GM21737 (cell line): ENCODE measurements around the gene ZFP3.
"Not testable (repeated sequence)": the region's sequence is repeated elsewhere in the genome, so short reads cannot be mapped to it uniquely, and the experiment has no call there.

Source experiments
- ATAC-seq: cut with Tn5 transposase; IDR thresholded peaks from one replicate; pipeline ENCODE4 v1.9.1; 2021; ENCODE audit warnings: mild to moderate bottlenecking, moderate library complexity; ENCODE audit not compliant: unreplicated experiment

Gene ZFP3

DNA sequence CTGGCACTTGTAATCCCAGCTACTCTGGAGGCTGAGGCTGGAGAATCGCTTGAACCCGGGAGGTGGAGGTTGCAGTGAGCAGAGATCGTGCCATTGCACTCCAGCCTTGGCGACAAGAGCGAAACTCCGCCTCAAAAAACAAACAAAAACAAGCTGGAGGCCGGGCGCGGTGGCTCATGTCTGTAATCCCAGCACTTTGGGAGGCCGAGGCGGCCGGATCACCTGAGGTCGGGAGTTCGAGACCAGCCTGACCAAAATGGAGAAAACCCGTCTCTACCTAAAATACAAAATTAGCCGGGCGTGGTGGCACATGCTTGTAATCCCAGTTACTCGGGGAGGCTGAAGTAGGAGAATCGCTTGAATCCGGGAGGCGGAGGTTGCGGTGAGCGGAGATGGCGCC lies 992 bp upstream of the ZFP3 start:
- ATAC-seq: not testable (repeated sequence)

DNA sequence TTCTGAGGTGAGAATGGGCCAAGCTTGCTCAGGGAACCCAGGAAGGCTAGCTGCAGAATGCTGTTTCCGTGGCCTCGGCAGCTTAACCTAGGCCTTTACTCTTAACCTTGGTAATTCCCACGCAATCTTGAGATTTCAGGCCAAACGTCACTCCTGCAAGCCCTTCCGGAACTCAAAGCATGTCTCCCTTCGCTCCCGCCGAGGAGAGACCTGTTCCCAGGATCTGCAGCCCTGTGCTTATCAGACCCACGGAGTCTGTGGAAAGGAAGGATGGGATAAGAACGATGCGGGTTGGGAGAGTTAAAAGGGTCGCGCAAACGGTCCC lies 524 bp upstream of the ZFP3 start:
- ATAC-seq: no peak

DNA sequence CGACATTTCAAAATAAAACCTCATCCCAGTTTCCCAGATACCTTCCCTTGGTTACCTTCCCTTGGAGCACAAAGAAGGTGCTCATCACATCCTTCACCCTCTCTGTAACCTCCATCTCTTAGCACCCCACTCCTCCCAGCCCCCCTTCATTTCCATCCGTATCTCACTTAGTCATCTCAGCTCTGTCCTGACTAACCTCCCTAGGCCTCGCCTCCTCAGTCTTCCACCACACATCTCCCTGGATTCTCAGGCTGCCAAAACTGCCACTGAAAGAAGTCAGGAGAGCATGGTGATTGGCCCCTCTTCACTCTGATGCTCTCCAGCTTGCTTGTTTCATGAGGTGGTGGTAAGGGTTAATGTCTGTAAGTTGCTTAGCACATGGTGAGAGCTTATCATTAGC lies 2.3 kb downstream of the ZFP3 start:
- no peak for ATAC-seq

DNA sequence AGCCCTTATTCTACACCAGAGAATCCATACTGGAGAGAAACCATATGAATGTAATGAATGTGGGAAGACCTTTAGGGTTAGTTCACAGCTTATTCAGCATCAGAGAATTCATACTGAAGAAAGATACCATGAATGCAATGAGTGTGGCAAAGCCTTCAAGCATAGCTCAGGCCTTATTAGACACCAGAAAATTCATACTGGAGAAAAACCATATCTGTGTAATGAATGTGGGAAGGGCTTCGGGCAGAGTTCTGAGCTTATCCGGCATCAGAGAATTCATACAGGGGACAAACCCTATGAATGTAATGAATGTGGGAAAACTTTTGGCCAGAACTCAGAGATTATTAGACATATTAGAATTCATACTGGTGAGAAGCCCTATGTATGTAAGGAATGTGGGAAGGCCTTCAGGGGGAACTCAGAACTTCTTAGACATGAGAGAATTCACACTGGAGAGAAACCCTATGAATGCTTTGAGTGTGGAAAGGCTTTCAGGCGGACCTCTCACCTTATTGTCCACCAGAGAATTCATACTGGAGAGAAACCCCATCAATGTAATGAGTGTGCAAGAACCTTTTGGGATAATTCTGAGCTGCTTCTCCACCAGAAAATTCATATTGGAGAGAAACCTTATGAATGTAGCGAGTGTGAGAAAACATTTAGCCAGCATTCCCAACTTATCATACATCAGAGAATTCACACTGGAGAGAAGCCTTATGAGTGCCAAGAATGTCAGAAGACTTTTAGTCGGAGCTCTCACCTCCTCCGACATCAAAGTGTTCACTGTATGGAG lies 14.1 kb downstream of the ZFP3 start:
- ATAC-seq: no peak

DNA sequence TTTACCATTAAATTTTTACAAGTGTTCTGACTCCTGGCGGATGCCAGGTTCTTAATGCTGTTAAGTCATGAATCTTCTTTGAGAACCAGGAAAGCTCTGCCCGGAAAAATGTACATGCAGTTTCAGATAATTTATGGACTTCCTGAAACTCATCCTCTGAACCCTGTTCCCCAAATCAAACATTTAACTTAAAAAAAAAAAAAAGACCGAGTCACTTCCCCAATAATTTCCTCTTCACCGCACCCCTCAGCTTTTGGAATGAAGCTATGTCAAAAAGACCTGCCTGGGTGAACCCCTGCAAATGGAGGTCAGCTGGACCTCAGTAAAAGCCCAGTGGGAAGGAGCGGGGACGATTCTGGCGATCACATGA lies 18.4 kb downstream of the ZFP3 start:
- ATAC-seq: no peak

DNA sequence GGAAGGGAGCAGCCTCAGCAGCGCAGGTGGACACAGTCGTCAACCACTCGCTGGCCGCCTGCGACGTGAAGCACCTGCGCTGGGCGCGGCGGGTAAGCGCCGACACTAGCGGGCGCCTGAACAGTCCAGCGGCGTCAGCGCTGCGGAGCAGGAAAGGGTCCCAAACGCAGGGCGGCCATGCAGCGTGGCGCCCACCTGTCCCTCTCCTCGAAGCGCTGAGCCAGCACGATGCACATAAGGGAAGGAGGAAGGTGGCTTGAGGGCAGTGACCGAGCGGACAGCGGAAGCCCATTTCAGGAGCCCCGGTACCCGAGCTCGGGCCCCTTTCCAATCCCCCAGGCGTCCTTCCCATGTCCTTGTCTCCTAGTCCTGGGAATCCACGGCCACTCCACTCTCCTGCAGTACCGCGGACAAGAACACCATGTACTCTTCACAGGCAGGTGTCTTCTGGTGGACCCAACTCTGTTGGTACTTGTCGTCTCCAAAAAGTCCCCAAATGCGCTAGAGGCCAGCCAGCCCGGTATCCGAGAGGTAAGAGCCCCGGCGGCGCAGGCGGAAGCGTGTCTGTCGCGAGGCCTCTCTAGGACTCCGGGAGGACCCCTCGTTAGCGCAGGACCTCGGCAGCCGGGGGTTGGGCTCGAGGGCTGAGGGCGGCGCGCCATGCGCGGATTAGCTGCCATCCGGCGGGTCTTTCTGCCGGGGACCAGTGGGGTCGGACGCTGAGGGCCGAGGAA lies 19.0 kb downstream of the ZFP3 start:
- no peak for ATAC-seq

DNA sequence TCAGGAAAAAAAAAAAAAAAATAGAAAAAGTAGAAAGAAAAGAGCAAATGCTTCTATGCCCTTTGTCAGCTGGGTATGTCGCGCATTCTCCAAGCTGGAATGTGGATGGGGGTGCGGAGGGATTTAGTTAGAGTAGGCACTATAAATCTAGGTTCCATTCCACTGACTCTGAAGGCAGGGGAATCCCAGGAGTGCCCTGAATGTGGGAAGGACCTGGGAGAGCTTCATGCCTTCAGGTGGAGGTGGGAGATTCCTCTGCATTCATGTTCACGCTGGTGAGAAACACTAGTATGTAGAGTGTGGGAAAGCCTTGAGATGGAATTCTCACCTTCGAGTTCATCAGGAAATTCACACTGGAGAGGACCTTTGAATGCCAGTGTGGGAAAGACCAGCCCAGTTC lies 21.0 kb downstream of the ZFP3 start:
- ATAC-seq: no peak

DNA sequence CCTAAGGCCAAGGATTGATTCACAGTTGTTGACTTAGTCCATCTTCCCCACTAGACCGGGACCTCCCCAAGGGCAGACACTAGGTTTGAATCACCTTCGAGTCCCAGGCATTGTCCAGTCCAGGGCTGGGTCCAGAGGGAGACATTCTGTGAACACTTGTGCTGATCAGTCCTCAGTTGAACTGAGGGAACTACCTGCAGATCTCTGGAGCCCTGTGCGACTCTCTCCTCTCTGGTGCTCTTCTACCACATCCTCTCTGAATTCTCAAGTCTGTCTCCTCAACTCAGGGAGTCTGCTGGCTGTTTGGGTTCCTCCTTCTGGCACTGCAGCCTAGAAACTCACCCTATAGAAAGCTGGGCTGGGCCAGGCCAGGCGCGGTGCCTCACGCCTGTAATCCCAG lies 22.6 kb downstream of the ZFP3 start:
- ATAC-seq: no peak

DNA sequence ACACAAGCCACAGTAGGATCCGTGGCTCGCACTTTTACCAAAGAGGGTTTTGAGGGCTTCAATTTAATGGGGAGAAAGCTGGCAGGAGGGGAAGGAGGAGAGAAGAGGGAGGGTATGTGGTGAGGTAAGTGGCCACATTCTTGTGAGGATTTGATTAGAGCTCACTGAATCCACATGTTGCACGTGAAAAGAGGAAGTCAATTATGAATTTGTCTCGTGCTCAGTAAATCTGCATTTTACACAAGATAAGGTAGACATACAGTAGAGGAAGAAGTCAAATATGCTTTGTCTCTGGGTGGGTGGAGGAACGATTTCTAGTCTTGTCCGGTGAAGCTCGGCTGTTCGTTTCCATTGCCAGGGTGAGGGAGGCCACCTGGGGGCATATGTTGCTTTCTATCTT lies 32.5 kb downstream of the ZFP3 start:
- ATAC-seq: no peak

DNA sequence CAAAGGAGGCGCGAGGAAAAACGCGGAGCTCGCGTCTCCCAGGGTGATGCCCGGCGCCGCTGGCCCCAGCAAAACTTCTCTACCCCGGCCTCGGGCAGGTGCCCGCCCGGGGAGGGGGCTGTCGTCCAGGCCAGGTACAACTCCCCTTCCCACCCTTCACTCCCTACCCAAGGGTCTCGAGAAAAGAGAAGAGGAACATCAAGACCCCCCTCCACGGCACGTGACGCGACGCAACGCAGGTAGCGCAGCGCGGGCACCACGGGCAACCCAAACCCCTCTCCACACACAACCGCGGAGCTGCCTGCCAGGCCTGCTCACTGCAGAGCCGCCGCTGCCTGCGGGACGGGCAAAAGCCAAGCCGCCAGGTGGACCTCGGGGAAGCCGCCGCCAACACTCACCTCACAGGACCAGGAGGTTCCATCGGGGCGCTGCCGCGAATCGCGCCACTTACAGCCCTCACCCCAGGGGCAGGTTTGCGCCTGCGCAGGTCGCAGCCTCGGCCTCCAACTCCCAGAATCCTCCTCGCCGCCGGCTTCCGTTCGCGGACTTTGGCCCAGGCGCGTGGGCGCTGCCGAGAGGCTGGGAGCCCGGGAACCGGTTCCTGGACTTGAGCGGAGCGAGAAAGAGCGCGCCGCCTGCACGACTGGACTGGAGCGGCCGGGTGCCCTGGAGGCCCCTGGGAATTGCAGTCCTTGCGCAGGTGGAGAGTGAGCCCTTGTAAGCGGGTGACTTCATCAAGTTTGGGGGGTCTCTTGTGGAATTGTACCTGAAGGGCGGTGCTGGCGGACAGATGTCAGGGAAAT lies 33.3 kb downstream of the ZFP3 start, which contains the start of gene ZNF232:
TSS of gene ZNF232 (minus strand) at position 477 of the 803 bp plus-strand sequence. CDS start at position 421, 56 bp downstream.
- peak; percentile 88 for ATAC-seq

DNA sequence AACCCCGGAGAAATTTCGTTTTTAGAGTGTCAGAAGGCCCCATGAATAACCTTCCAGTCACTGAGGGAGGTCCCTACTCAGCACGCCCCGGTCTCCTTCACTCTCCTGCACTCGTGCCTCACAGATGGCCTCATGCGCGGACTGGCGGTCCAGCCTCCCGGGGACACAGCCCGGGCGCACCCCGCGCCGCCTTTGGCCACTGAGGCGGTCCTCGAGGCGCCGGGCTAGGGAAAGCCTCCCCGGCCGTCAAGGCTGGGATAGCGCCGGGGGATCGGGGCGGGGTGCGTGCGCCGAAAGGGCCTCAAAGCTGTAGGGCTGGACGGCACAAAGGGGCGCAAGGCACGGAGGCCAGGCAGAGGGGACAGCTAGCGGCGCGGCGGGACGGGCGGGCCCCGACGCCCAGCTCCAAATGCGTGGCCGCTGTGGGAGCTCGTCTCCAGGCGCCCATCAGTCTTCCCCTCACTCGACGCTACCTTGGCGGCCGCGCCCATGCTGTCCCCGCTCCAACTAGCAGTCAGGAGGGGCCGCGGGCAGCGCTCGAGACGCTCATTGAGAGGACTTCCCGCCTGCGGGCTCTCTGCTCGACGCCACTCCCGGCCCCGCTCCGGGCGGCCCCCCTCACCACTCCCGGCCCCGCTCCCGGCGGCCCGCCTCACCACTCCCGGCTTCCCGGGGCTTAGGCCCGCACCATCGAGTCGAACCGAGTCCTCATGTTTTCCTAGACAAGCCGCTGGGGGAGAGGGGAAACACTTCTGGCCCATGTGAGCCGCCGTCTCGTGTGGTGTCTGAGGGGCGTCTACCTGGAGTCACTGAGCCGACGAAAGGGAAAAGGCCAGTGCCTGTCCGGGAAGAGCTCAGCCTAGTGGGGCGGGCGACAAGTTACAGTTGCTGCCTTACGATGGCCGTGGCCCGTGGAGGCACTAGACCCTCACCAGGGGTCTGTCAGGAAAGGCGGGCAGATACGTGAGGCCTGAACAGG lies 37.7 kb downstream of the ZFP3 start, which contains the start of gene USP6:
TSS of gene USP6 (plus strand) at position 360 of the 979 bp plus-strand sequence. CDS start 14,336 bp downstream, outside the sequence.
- ATAC-seq: no peak

DNA sequence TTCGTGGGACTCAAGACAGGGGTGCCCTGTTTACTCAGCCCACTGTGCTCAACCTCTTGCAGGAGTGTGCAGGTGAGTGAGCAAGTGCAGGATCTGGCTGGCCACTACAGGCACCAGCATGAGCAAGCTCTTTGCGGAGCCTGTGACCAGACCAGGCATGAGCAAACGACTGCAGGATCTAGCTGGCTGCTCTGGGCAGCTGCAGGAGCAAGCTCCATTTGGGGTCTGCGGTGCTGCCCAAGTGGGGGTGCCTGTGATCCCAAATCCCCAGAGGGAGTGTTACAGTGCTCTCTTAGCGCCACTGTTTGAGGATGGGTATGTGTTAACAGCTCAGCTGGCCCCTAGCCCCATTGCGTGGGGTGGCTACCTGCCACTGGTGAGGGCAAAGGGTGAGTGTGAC lies 40.0 kb downstream of the ZFP3 start:
- ATAC-seq: no peak

DNA sequence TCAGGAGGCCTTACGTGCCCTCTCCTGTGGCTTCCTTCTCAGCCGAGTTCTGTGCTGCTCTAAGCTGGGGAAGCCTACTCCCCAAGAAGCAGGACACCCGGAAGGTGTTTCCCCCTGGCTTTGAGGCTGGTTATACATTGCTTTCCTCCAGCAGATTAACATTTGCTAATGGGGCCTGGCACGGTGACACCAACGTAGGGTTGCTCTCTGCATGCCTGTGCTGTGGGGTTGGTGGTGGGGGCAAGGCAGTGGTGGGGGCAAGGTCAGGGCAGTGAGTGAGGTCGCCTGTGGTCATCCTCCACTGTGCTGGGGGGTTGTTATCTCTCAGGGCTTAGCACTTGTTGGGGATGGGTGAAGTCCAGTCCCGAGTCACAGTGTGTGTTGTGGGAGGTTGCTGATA lies 41.8 kb downstream of the ZFP3 start:
- ATAC-seq: no peak

DNA sequence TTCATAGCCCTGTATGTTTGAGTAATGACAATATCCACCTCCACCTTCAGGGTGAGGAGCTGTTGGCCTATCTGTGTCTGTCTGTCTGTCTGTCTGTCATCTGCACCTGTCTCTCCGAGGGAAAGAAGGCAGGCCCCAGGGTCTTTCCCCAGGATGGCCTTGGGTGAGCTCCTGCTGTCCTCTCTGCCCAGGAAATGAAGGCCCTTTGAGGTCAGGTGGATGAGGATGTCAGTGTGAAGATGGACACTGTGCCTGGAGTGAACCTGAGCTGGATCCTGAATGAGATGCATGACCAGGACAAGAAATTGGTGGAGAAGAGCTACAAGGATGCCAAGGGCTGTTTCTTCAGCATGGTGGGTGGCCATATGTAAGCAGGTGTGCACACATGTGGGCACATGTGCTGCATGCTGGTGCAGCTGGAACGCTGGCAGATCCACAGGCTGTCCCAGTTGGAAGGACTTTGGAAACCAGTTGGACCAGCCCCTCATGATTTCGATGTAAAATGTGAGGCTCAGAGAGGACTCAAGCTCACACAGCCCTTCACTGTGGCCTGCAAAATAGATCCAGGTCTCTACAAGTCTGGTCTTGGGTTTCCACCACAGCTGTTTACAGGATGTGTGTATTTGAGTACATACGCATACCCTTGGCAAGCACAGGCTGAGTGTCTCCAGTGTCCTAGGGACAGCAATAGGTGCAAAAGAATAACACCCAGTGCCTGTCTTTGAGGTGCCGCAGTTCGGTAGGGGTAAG lies 42.3 kb downstream of the ZFP3 start:
- not testable (repeated sequence) for ATAC-seq

DNA sequence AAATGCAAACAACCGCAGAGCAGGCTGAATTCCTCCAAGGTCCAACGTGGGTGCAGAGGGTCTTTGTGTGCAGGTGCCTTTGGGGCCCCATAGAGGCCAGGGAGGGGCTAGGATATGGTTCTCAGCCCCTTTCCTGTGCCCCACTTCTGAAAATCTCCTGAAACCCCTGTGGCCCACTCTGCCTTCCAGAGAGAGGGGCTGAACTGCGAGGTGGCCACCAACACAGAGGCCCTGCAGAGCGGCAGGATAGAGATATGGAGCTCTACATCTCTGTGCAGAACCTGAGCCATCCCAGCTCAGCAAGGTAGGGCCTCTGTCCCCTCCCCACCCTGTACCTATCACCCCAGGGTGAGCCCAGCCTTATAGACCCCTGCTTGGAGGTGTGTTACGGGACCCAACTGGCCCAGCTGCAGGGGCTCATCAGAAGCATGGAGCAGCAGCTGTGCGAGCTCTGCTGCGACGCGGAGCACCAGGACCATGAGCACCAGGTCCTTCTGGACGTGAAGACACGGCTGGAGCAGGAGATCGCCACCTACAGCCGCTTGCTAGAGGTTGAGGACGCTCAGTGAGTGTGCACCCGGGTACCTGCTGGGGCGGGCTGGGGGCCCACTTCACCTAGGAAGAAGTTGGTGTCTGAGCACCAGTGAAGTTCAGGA lies 43.0 kb downstream of the ZFP3 start:
- no peak for ATAC-seq

DNA sequence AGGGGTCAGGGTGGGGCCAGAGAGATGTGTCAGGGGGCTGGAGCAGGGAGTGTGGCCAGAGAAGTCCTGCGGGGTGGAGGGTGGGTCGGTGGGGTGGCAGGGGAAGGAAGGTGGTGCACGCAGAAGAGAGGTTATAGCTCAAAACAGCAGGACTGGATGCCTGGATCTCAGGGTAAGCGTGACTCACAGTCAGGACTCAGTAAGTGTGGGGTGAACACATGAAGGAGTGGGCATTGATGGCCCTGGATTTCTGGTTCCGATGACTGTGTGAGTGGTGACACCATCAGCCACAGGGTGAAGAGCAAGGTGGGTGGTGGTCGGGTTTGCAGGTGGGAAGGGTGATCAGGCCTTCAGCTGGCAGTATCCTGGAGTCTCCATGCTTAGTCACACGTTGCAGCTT lies 43.8 kb downstream of the ZFP3 start:
- ATAC-seq: not testable (repeated sequence)

DNA sequence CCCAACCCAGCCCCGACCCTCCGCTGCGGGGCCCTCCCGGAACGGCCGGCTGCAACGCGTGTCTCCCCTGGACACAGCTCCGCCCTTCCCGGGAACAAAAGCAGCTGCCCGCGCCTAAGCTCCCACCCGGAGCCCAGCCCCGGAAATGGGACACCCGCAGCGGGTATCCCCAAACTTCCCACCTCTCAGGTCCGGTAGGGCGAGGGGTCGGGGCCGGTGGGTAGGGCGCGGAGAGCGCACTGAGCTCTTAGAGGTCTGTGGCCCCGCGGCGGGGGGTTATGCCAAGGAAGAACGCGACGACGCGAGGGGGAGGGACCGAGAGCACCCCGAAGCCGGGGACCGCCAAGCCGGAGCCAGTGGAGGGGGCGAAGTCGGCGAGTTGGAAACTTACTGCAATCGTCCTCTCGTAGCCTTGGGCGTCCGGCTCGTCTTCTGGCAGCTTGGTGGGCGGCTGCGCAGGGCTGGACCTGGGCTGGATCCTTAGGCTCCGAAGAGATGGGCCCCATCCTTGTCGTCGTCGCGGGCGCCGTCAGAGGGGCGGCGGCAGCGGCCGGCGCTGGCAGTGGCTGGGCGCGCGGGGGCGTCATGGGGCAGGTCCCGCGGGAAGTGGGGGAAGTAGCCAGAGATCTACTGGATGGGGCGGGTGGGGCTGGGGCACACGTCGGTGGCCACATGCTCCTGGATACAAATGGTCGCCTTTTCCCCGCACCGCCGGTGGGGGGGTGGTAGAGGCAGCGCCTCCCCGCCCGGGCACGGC lies 44.5 kb downstream of the ZFP3 start:
- no peak for ATAC-seq

DNA sequence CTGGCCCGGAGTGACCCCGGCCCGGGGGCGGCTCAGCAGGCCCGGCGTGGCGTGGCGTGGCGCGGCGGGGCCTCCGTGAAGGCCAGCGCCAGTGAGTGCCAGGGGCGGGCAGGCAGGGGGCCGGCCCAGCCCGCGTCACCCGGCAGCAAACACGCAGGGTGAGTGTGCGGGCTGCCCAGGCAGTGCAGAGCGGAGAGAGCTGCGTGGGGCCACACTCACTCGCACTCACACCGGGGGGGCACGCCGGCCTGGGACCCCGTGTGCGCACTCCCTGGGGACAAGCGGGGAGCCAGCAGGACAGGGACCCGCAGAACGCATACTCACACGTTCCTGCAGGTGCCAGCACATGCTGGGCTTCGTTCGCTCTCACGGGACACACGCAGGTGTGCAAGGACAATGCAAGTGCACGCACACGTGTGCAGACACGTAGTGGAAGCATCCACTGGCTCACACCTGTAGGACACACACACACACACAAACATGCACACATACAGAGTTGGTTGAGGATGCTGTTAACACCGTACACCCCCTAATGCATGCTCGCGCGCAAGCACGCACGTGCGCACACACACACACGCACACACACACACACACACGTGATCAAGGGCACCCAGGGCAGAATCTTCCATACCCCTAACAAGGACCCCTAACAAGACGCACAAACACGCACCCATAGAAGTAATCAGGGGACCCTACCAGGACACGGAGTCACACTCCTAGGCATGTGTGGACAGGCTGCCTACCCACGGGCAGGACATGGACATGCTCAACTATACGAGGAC lies 45.3 kb downstream of the ZFP3 start:
- ATAC-seq: no peak
